Activated CD8-positive, alpha-beta T cell treated with anti-CD3 and anti-CD28 coated beads for 36 hours (primary cell): ENCODE results near the gene C11orf71. TPM values are rescaled to one million over a fixed set of nuclear protein-coding genes. Genes with fewer than 3 reads are reported as not detected.

Experiments used
- ATAC-seq: fragments of 200-7000 bp; cut with Tn5 transposase; one replicate; pipeline ENCODE4 v1.10.0; 2021; ENCODE audit warnings: mild to moderate bottlenecking, moderate library complexity
- CTCF ChIA-PET: fragments of 350-600 bp; sonication (Branson Sonifier 250); formaldehyde crosslinking; loops from one replicate; lab custom pipeline; 2021; ENCODE audit warnings: antibody characterized with exemption; lab: Charles Lee
- POLR2A ChIA-PET: fragments of 350-600 bp; sonication (Branson Sonifier 250); formaldehyde crosslinking; loops from one replicate; lab custom pipeline; 2021; ENCODE audit warnings: antibody characterized with exemption; lab: Charles Lee
- DNase-seq: peaks from one replicate; pipeline ENCODE4 v3.0.0-alpha.2; 2020
- H3K27ac Mint-ChIP-seq: one replicate; pipeline ENCODE4 v1.8.0; 2021; ENCODE audit warnings: mild to moderate bottlenecking, mixed read lengths
- H3K27me3 Mint-ChIP-seq: one replicate; pipeline ENCODE4 v1.8.0; 2021; ENCODE audit warnings: mixed read lengths
- H3K36me3 Mint-ChIP-seq: one replicate; pipeline ENCODE4 v1.8.0; 2021; ENCODE audit warnings: low read depth, mixed read lengths
- H3K4me1 Mint-ChIP-seq: one replicate; pipeline ENCODE4 v1.8.0; 2021; ENCODE audit warnings: low read depth, mixed read lengths
- H3K4me3 Mint-ChIP-seq: one replicate; pipeline ENCODE4 v1.8.0; 2021; ENCODE audit warnings: mild to moderate bottlenecking, moderate library complexity, mixed read lengths
- H3K9me3 Mint-ChIP-seq: one replicate; pipeline ENCODE4 v1.8.0; 2021; ENCODE audit warnings: mixed read lengths
- CTCF ChIP-seq: fragments of 200-600 bp; IDR thresholded peaks from one replicate; pipeline ENCODE4 v1.8.0; 2022; ENCODE audit warnings: antibody characterized with exemption, mild to moderate bottlenecking
- intact Hi-C: fragments of 100-400 bp; cut with micrococcal nuclease; formaldehyde crosslinking; loops from one replicate; pipeline ENCODE4 v1.10.0; 2022
- total RNA-seq, 2 experiments: library from RNA; stranded (reverse); gene quantifications; one replicate each; pipeline ENCODE4 v1.2.3, GENCODE V29; 2021

Gene C11orf71
- total RNA-seq, 2 experiments from 2014 or later, result 6.4 to 6.6 TPM

GRCh38 chr11:114439229-114440120, 39.2 kb upstream of the C11orf71 start, which contains the start of gene REXO2:
REXO2 (plus strand) TSS chr11:114439467; CDS start chr11:114439529, 62 bp downstream.
- H3K27me3 Mint-ChIP-seq, result no peaks in the 10 kb centered on the region
- DNase-seq (peak; percentile 96), ATAC-seq (peak; percentile 97)
- intact Hi-C loops, result loop anchor here (2.0 kb wide), 1 partner anchor 39 kb away; the partner anchor contains the start of genes C11orf71 and RBM7
- H3K9me3 Mint-ChIP-seq, result no peaks in the 10 kb centered on the region
- H3K27ac Mint-ChIP-seq, result peak within 1 kb of the TSS; percentile 93
- POLR2A ChIA-PET, result no interaction called here
- no peak for TF ChIP-seq CTCF
- CTCF ChIA-PET, result interaction anchor here (1.0 to 1.5 kb wide), 3 partner anchors 9 to 63 kb away, joined by 3 to 5 read pairs (median 5); no protein-coding TSS in a partner anchor
- peaks cover 23% of the 10 kb centered on the region for H3K4me1 Mint-ChIP-seq
- peak within 1 kb of the TSS; percentile 96 for H3K4me3 Mint-ChIP-seq
- H3K36me3 Mint-ChIP-seq, result peaks cover 19% of the 10 kb centered on the region

- peaks cover 15% of the 10 kb centered on the region for H3K36me3 Mint-ChIP-seq
- CTCF ChIA-PET, result interaction anchor here (1.0 kb wide), 1 partner anchor 21 kb away, joined by 3 read pairs; no protein-coding TSS in a partner anchor
- intact Hi-C loops, result loop anchor here (2.0 kb wide), 1 partner anchor 38 kb away; the partner anchor contains the start of genes C11orf71 and RBM7
Observed at GRCh38 chr11:114438303-114438702, 38.0 kb upstream of the C11orf71 start.

GRCh38 chr11:114433376-114433775, 33.1 kb upstream of the C11orf71 start:
- ChIA-PET POLR2A (interaction anchor here (1.2 kb wide), 1 partner anchor 16 kb away, joined by 3 read pairs; no protein-coding TSS in a partner anchor), CTCF (no interaction called here)
- ATAC-seq (no peak), DNase-seq (no peak)
- H3K27ac Mint-ChIP-seq, result no peak overlapping the region
- no peaks in the 10 kb centered on the region for H3K9me3 Mint-ChIP-seq
- intact Hi-C loops, result no loop called here
- no peaks in the 10 kb centered on the region for H3K27me3 Mint-ChIP-seq
- H3K4me1 Mint-ChIP-seq, result no peaks in the 10 kb centered on the region
- no peaks in the 10 kb centered on the region for H3K36me3 Mint-ChIP-seq
- H3K4me3 Mint-ChIP-seq, result no peak overlapping the region
- TF ChIP-seq CTCF, result no peak

More at GRCh38 chr11:114438303-114438702, 38.0 kb upstream of the C11orf71 start:
- Mint-ChIP-seq H3K4me1 (peaks cover 23% of the 10 kb centered on the region), H3K27ac (no peak overlapping the region), H3K27me3 (no peaks in the 10 kb centered on the region), H3K4me3 (peak overlapping the region; percentile 96), H3K9me3 (no peaks in the 10 kb centered on the region)
- no peak for TF ChIP-seq CTCF
- DNase-seq, result no peak
- no peak for ATAC-seq
- POLR2A ChIA-PET, result interaction anchor here (0.8 kb wide), 1 partner anchor 9 kb away, joined by 3 read pairs; no protein-coding TSS in a partner anchor

GRCh38 chr11:114432893-114433292, 32.6 kb upstream of the C11orf71 start:
- H3K9me3 Mint-ChIP-seq, result no peaks in the 10 kb centered on the region
- DNase-seq, result no peak
- H3K27ac Mint-ChIP-seq, result no peak overlapping the region
- ChIA-PET POLR2A (interaction anchor here (1.2 kb wide), 1 partner anchor 15 kb away, joined by 3 read pairs; no protein-coding TSS in a partner anchor), CTCF (no interaction called here)
- no peak for ATAC-seq
- intact Hi-C loops, result no loop called here
- no peak overlapping the region for H3K4me3 Mint-ChIP-seq
- TF ChIP-seq CTCF, result no peak
- H3K4me1 Mint-ChIP-seq, result no peaks in the 10 kb centered on the region
- H3K27me3 Mint-ChIP-seq, result no peaks in the 10 kb centered on the region
- no peaks in the 10 kb centered on the region for H3K36me3 Mint-ChIP-seq
